Measurements from ENCODE around the gene SHISA5.
"Not testable (repeated sequence)": the region's sequence is repeated elsewhere in the genome, so short reads cannot be mapped to it uniquely, and the experiment has no call there.

SHISA5 gene

GRCh38 chr3:48504051-48504946, at the start of gene SHISA5:
TSS of gene SHISA5 (minus strand) at chr3:48504174. CDS start at chr3:48504094, 80 bp downstream.
- no peak for DNase-seq (ENCODE audit: low read depth, low spot score)
- H3K27ac ChIP-seq: peak within 1 kb of the TSS; percentile 37

GRCh38 chr3:48553361-48553760, 49.4 kb upstream of the SHISA5 start:
- DNase-seq (ENCODE audit: low read depth, low spot score): no peak
- H3K27ac ChIP-seq: no peak overlapping the region

- no peak overlapping the region for H3K27ac ChIP-seq
- DNase-seq (ENCODE audit: low read depth, low spot score): no peak
Observed at GRCh38 chr3:48552111-48552951, 48.4 kb upstream of the SHISA5 start.

GRCh38 chr3:48551651-48552050, 47.7 kb upstream of the SHISA5 start:
- DNase-seq (ENCODE audit: low read depth, low spot score); H3K27ac ChIP-seq: not testable (repeated sequence)

- H3K27ac ChIP-seq: no peak overlapping the region
- DNase-seq (ENCODE audit: low read depth, low spot score): no peak
Observed at GRCh38 chr3:48548729-48549705, 45.0 kb upstream of the SHISA5 start.

GRCh38 chr3:48548126-48548525, 44.2 kb upstream of the SHISA5 start:
- no peak for DNase-seq (ENCODE audit: low read depth, low spot score)
- no peak overlapping the region for H3K27ac ChIP-seq

GRCh38 chr3:48546203-48546829, 42.3 kb upstream of the SHISA5 start:
- no peak for DNase-seq (ENCODE audit: low read depth, low spot score)
- H3K27ac ChIP-seq: no peak overlapping the region

GRCh38 chr3:48544141-48544540, 40.2 kb upstream of the SHISA5 start:
- H3K27ac ChIP-seq: no peak overlapping the region
- no peak for DNase-seq (ENCODE audit: low read depth, low spot score)

GRCh38 chr3:48543271-48543866, 39.4 kb upstream of the SHISA5 start:
- no peak for DNase-seq (ENCODE audit: low read depth, low spot score)
- H3K27ac ChIP-seq: no peak overlapping the region

- no peak for DNase-seq (ENCODE audit: low read depth, low spot score)
- H3K27ac ChIP-seq: no peak overlapping the region
Observed at GRCh38 chr3:48538451-48538850, 34.5 kb upstream of the SHISA5 start.

- DNase-seq (ENCODE audit: low read depth, low spot score): no peak
- H3K27ac ChIP-seq: no peak overlapping the region
Observed at GRCh38 chr3:48536785-48537184, 32.8 kb upstream of the SHISA5 start.

GRCh38 chr3:48536116-48536515, 32.1 kb upstream of the SHISA5 start:
- H3K27ac ChIP-seq: peak overlapping the region; percentile 45
- no peak for DNase-seq (ENCODE audit: low read depth, low spot score)

- H3K27ac ChIP-seq: peak overlapping the region; percentile 45
- peak; percentile 89 for DNase-seq (ENCODE audit: low read depth, low spot score)
Observed at GRCh38 chr3:48535578-48535977, 31.6 kb upstream of the SHISA5 start.

GRCh38 chr3:48532977-48533337, 29.0 kb upstream of the SHISA5 start:
- no peak overlapping the region for H3K27ac ChIP-seq
- DNase-seq (ENCODE audit: low read depth, low spot score): no peak

- no peak for DNase-seq (ENCODE audit: low read depth, low spot score)
- no peak overlapping the region for H3K27ac ChIP-seq
Observed at GRCh38 chr3:48532271-48532976, 28.4 kb upstream of the SHISA5 start.

- DNase-seq (ENCODE audit: low read depth, low spot score); H3K27ac ChIP-seq: not testable (repeated sequence)
Observed at GRCh38 chr3:48530701-48531100, 26.7 kb upstream of the SHISA5 start.

- DNase-seq (ENCODE audit: low read depth, low spot score): no peak
- no peak overlapping the region for H3K27ac ChIP-seq
Observed at GRCh38 chr3:48528754-48529153, 24.8 kb upstream of the SHISA5 start.

- no peak for DNase-seq (ENCODE audit: low read depth, low spot score)
Observed at GRCh38 chr3:48528048-48528447, 24.1 kb upstream of the SHISA5 start.

GRCh38 chr3:48524970-48525369, 21.0 kb upstream of the SHISA5 start:
- H3K27ac ChIP-seq: no peak overlapping the region
- no peak for DNase-seq (ENCODE audit: low read depth, low spot score)

More at GRCh38 chr3:48528048-48528447, 24.1 kb upstream of the SHISA5 start:
- no peak overlapping the region for H3K27ac ChIP-seq

Measured in epithelial cell of prostate (primary cell).